ENCODE results near the gene PAXIP1. TPM values are rescaled to one million over a fixed set of nuclear protein-coding genes. Genes with fewer than 3 reads are reported as not detected.
"Not testable (repeated sequence)": the region's sequence is repeated elsewhere in the genome, so short reads cannot be mapped to it uniquely, and the experiment has no call there.

Gene PAXIP1
- total and polyA plus RNA-seq, 12 donors, result 2.5 to 8.8 (median 6.2) TPM

DNA sequence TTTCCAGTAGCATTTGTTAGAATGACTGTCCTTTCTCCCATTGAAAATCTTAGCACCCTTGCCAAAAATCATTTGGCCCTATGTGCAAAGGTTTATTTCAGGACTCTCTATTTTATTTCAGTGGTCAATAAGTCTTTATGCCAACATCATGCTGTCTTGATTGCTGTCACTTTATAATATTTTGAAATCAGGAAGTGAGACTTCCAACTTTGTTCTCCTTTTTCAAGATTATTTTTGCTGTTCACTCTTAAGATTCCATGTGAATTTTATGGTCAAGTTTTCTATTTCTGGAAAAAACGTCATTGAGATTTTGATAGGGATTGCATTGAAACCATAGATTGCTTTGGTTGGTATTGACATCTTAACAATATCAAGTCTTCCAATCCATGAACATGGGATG lies 65.1 kb downstream of the PAXIP1 start:
- Histone ChIP-seq H3K27me3 (no peaks in the 10 kb centered on the region), H3K4me1 (no peaks in the 10 kb centered on the region), H3K9me3 (peaks cover 0 to 26% (median 0%) of the 10 kb centered on the region in 11 donors), H3K27ac (no peak overlapping the region), H3K4me3 (no peak overlapping the region), H3K36me3 (peaks cover 0 to 20% (median 3%) of the 10 kb centered on the region in 9 donors)
- 67 to 72% methylated on average over 1 of the region's 1 CpG for WGBS, 2 donors
- DNase-seq, result no peak
- ATAC-seq, result no peak
- TF ChIP-seq, protein P1, sequence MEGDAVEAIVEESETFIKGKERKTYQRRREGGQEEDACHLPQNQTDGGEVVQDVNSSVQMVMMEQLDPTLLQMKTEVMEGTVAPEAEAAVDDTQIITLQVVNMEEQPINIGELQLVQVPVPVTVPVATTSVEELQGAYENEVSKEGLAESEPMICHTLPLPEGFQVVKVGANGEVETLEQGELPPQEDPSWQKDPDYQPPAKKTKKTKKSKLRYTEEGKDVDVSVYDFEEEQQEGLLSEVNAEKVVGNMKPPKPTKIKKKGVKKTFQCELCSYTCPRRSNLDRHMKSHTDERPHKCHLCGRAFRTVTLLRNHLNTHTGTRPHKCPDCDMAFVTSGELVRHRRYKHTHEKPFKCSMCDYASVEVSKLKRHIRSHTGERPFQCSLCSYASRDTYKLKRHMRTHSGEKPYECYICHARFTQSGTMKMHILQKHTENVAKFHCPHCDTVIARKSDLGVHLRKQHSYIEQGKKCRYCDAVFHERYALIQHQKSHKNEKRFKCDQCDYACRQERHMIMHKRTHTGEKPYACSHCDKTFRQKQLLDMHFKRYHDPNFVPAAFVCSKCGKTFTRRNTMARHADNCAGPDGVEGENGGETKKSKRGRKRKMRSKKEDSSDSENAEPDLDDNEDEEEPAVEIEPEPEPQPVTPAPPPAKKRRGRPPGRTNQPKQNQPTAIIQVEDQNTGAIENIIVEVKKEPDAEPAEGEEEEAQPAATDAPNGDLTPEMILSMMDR (IDR thresholded peaks at IDR 0.05), result no peak
- intact Hi-C loops (cut with DNase I), result no loop called here

DNA sequence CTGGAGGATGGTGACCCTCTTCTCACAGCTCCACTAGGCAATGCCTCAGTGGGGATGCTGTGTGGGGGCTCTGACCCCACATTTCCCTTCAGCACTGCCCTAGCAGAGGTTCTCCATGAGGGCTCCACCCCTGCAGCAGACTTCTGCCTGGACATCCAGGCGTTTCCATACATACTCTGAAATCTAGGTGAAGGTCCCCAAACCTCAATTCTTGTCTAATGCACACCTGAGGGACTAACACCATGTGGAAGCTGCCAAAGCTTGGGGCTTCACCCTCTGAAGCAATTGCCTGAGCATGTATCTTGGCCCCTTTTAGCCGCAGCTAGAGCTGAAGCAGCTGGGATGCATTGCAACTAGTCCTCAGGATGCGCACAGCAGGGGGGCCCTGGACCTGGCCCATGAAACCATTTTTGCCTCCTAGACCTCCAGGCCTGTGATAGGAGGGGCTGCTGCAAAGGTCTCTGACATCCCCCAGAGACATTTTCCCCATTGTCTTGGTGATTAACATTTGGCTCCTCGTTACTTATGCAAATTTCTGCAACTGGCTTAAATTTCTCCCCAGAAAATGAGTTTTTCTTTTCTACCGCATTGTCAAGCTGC lies 68.5 kb downstream of the PAXIP1 start:
- H3K4me3 ChIP-seq; H3K27me3 ChIP-seq; ATAC-seq; intact Hi-C loops (cut with DNase I); H3K36me3 ChIP-seq; DNase-seq; H3K27ac ChIP-seq: not testable (repeated sequence)
- Histone ChIP-seq H3K9me3 (peaks cover 0 to 26% (median 0%) of the 10 kb centered on the region in 11 donors), H3K4me1 (peaks cover 0 to 14% (median 4%) of the 10 kb centered on the region in 9 donors)
- 84 to 90% methylated on average over 5 of the region's 5 CpGs for WGBS, 2 donors

GRCh38 chr7:154931906-154932305 lies 71.0 kb downstream of the PAXIP1 start:
- TF ChIP-seq, protein P1 (IDR thresholded peaks at IDR 0.05), result no peak
- ATAC-seq, result no peak
- intact Hi-C loops (cut with DNase I), result no loop called here

DNA sequence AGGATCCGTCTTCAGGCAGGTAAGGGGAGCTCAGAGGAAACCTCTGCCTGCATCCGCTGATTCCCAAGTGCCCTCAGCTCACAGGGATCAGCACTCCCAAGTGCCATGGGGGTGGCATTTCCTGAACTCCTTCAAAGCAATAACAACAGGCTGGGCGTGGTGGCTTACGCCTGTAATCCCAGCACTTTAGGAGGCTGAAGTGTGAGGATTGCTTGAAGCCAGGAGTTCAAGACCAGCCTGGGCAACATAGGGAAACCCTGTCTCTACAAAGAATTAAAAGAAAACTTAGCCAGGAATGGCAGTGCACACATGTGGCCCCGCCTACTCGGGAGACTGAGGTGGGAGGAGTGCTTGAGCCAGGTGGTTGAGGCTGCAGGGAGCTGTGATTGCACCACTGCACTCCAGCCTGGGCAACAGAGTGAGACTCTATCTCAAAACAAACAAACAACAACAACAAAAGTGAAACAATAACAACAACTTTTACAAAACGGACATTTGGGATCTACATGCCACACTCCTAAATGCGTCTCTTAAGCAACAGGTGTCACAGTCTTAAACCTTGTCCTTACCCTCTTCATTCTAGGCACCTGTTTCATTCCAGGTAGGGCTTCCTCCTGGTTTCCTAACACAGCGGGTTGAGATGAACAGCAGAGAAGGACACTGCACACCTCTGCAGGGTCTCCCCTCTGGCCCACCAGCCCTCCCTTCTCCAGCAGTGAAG lies 73.8 kb downstream of the PAXIP1 start:
- peak overlapping the region; percentile 42 to 76 (median 64) for H3K4me3 ChIP-seq
- peak in 3 of 8 donors; percentile 3 to 25 (median 14) for ATAC-seq
- peaks cover 0 to 9% (median 0%) of the 10 kb centered on the region in 9 donors for H3K36me3 ChIP-seq
- intact Hi-C loops (cut with DNase I), result loop anchor here in 8 of 10 donors (5.0 to 10.0 kb wide), 8 partner anchors 73 to 836 kb away; partner anchors contain the start of genes INSIG1 (in 2 of the 8) and PAXIP1 (in 2 of the 8)
- WGBS, 2 donors, result 60 to 73% methylated on average over 9 of the region's 9 CpGs
- no peak for DNase-seq
- peaks cover 0 to 15% (median 0%) of the 10 kb centered on the region in 11 donors for H3K9me3 ChIP-seq
- peaks cover 0 to 23% (median 11%) of the 10 kb centered on the region in 9 donors for H3K4me1 ChIP-seq
- H3K27me3 ChIP-seq, result no peaks in the 10 kb centered on the region
- H3K27ac ChIP-seq, result peak overlapping the region in 8 of 10 donors; percentile 76 to 92 (median 84)
- TF ChIP-seq, protein P1 (IDR thresholded peaks at IDR 0.05), result no peak

More at GRCh38 chr7:154931906-154932305, 71.0 kb downstream of the PAXIP1 start:
- DNase-seq, result no peak
- Histone ChIP-seq H3K27me3 (no peaks in the 10 kb centered on the region), H3K27ac (no peak overlapping the region), H3K4me3 (no peak overlapping the region), H3K9me3 (peaks cover 0 to 25% (median 0%) of the 10 kb centered on the region in 11 donors), H3K4me1 (peaks cover 0 to 23% (median 11%) of the 10 kb centered on the region in 9 donors), H3K36me3 (peaks cover 0 to 9% (median 0%) of the 10 kb centered on the region in 9 donors)
- 90 to 97% methylated on average over 2 of the region's 2 CpGs for WGBS, 2 donors
